Tibial nerve (tissue), 4 donors: ENCODE measurements around the gene PPARGC1A. TPM values are rescaled to one million over a fixed set of nuclear protein-coding genes. Genes with fewer than 3 reads are reported as not detected.

Experiments
- DNase-seq, 2 donors: peaks; one replicate each; pipeline ENCODE4 v3.0.0-alpha.2; 2019; ENCODE audit warnings: low spot score in 2 of 2
- H3K27ac ChIP-seq, 4 donors: fragments of 200-600 bp; sonication (generic) in 3 of 4; one replicate each; pipeline ENCODE4 v1.5.1; 2017 to 2019; ENCODE audit warnings: mild to moderate bottlenecking in 1 of 4
- H3K27me3 ChIP-seq, 2 donors: fragments of 200-600 bp; sonication (generic) in 1 of 2; one replicate each; pipeline versions ENCODE4 v1.5.1 to v1.6.0; 2017 to 2019
- H3K36me3 ChIP-seq, 3 donors: fragments of 200-600 bp; sonication (generic); one replicate each; pipeline ENCODE4 v1.5.1; 2018 to 2019
- H3K4me1 ChIP-seq, 4 donors: fragments of 200-600 bp; sonication (generic) in 3 of 4; one replicate each; pipeline ENCODE4 v1.5.1; 2017 to 2019
- H3K4me3 ChIP-seq, 4 donors: fragments of 200-600 bp; sonication (generic) in 3 of 4; one replicate each; pipeline ENCODE4 v1.5.1; 2017 to 2019; ENCODE audit warnings: mild to moderate bottlenecking in 1 of 4, moderate library complexity in 1 of 4
- H3K9me3 ChIP-seq, 4 donors: fragments of 200-600 bp; sonication (generic) in 3 of 4; one replicate each; pipeline ENCODE4 v1.5.1; 2017 to 2019
- CTCF ChIP-seq, 5 experiments: fragments of 200-600 bp in 3 of 5; fragments of 450-650 bp in 2 of 5; sonication (generic) in 3 of 5; IDR thresholded peaks; one replicate each; pipeline ENCODE4 v1.5.1; 2016 to 2019; ENCODE audit warnings: antibody characterized with exemption in 5 of 5, mild to moderate bottlenecking in 3 of 5, moderate library complexity in 2 of 5
- EP300 ChIP-seq, 2 donors: sonication (generic); formaldehyde crosslinking; IDR thresholded peaks; one replicate each; pipeline ENCODE4 v1.6.1; 2017; ENCODE audit warnings: antibody characterized with exemption in 2 of 2, mild to moderate bottlenecking in 1 of 2
- POLR2A ChIP-seq, 2 donors: fragments of 450-650 bp; IDR thresholded peaks; one replicate each; pipeline ENCODE4 v1.6.1; 2017; ENCODE audit warnings: antibody characterized with exemption in 2 of 2, mild to moderate bottlenecking in 2 of 2, moderate library complexity in 2 of 2
- WGBS, 2 donors: methylation state at CpG; one replicate each; pipeline ENCODE4 v1.1.5; 2018; 5-methylcytosine and 5-hydroxymethylcytosine counted together
- total RNA-seq, 4 donors: library from RNA; depleted of rRNA; stranded (reverse); fragments of >200 nt; gene quantifications; one replicate each; pipeline ENCODE4 v1.1.0, GENCODE V29; 2016

Gene PPARGC1A
- total RNA-seq, 4 donors from 2014 or later, result 4.6 to 14.7 (median 6.8) TPM

DNA sequence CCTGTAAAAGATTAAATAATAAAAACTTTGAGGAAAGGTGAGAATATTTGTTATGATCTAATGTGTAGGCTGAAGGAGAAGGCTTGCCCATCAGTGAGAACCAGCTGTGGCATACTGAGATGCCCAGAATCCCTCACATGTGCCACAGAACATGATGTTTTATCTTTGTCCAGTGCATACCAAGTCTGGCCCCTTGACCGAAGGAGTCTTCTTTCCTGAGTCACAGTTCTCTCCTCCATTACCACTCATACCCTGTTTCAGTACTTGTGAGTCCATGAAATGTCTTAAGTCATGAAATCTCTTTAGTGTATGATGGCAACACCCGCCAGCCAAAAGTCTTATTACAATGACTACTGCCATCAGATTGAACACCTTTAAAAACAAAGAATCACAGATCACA is 42.7 kb downstream of the PPARGC1A start:
- Histone ChIP-seq H3K36me3 (no peaks in the 10 kb centered on the region), H3K27ac (no peak overlapping the region), H3K4me3 (no peak overlapping the region), H3K4me1 (no peaks in the 10 kb centered on the region), H3K9me3 (no peaks in the 10 kb centered on the region), H3K27me3 (no peaks in the 10 kb centered on the region)
- TF ChIP-seq EP300 (IDR thresholded peaks at IDR 0.05) (no peak), CTCF (IDR thresholded peaks at IDR 0.05) (no peak), POLR2A (IDR thresholded peaks at IDR 0.05) (no peak)
- DNase-seq, result no peak
- 93 to 95% methylated on average over 2 of the region's 2 CpGs for WGBS, 2 donors

DNA sequence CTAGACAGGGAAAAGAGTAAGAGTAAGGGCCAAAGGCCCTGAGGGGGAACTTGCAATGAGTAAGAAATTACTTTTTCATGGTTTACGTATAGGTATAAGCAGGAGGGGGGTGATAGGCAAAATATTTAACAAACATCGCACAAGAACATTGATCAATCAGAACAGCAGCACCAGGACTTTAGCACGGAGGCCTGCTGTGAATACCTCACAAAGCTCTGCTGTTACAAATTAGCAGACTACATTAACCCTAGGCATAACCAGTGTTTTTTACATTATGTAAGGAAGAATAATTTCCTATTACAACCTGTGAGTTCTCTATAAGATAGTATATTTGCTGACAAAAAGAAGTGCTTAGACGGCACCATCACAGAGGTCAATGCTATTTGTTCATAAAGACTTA is 44.9 kb downstream of the PPARGC1A start:
- no peak for TF ChIP-seq CTCF (IDR thresholded peaks at IDR 0.05)
- no peak for TF ChIP-seq EP300 (IDR thresholded peaks at IDR 0.05)
- TF ChIP-seq POLR2A (IDR thresholded peaks at IDR 0.05), result no peak

GRCh38 chr4:23839279-23839678 is 50.6 kb downstream of the PPARGC1A start:
- WGBS, 2 donors, result 82 to 83% methylated on average over 4 of the region's 4 CpGs

More for the DNA sequence above, 44.9 kb downstream of the PPARGC1A start:
- Histone ChIP-seq H3K36me3 (no peaks in the 10 kb centered on the region), H3K9me3 (no peaks in the 10 kb centered on the region), H3K27me3 (no peaks in the 10 kb centered on the region), H3K27ac (no peak overlapping the region), H3K4me3 (no peak overlapping the region), H3K4me1 (no peaks in the 10 kb centered on the region)
- WGBS, 2 donors, result 70 to 85% methylated on average over 4 of the region's 4 CpGs
- no peak for DNase-seq

DNA sequence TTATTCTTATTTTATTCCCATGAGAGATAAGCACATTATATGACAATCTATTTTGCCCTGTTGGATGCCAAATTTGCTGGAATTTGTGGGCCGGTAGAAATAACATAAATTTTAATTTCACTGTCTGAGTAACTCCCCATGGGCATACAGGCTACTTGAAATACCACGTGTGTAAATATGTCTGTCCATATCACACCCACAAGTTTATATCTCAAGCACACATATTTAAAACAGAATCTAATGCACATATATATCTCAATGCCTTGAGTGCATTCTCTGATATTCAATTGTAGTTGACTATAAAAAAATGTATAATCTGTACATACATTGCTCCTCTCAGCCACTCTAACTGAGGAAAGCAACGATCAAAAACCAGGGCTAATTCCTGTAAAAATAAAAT is 51.2 kb downstream of the PPARGC1A start:
- no peaks in the 10 kb centered on the region for H3K27me3 ChIP-seq
- H3K27ac ChIP-seq, result no peak overlapping the region
- no peak overlapping the region for H3K4me3 ChIP-seq
- H3K9me3 ChIP-seq, result no peaks in the 10 kb centered on the region
- no peaks in the 10 kb centered on the region for H3K4me1 ChIP-seq
- H3K36me3 ChIP-seq, result no peaks in the 10 kb centered on the region
- 62 to 67% methylated on average over 3 of the region's 3 CpGs for WGBS, 2 donors
- TF ChIP-seq EP300 (IDR thresholded peaks at IDR 0.05) (no peak), CTCF (IDR thresholded peaks at IDR 0.05) (no peak), POLR2A (IDR thresholded peaks at IDR 0.05) (no peak)
- no peak for DNase-seq

More at GRCh38 chr4:23839279-23839678, 50.6 kb downstream of the PPARGC1A start:
- no peaks in the 10 kb centered on the region for H3K36me3 ChIP-seq
- H3K4me1 ChIP-seq, result no peaks in the 10 kb centered on the region
- TF ChIP-seq CTCF (IDR thresholded peaks at IDR 0.05), result no peak
- TF ChIP-seq EP300 (IDR thresholded peaks at IDR 0.05), result no peak
- TF ChIP-seq POLR2A (IDR thresholded peaks at IDR 0.05), result no peak
- no peaks in the 10 kb centered on the region for H3K9me3 ChIP-seq
- no peak overlapping the region for H3K27ac ChIP-seq
- no peaks in the 10 kb centered on the region for H3K27me3 ChIP-seq
- DNase-seq, result no peak
- no peak overlapping the region for H3K4me3 ChIP-seq

- Histone ChIP-seq H3K9me3 (no peaks in the 10 kb centered on the region), H3K4me3 (no peak overlapping the region), H3K27ac (no peak overlapping the region), H3K27me3 (no peaks in the 10 kb centered on the region), H3K4me1 (no peaks in the 10 kb centered on the region), H3K36me3 (no peaks in the 10 kb centered on the region)
- TF ChIP-seq CTCF (IDR thresholded peaks at IDR 0.05) (no peak), POLR2A (IDR thresholded peaks at IDR 0.05) (no peak), EP300 (IDR thresholded peaks at IDR 0.05) (no peak)
- DNase-seq, result no peak
- 89 to 91% methylated on average over 3 of the region's 3 CpGs for WGBS, 2 donors
Measured at GRCh38 chr4:23838131-23838530, 51.7 kb downstream of the PPARGC1A start.
